ENCODE data around the gene DUSP8.
A peak's percentile ranks its signal among the peaks of the same experiment; 100 is the strongest.
"Not testable (repeated sequence)": the region's sequence is repeated elsewhere in the genome, so short reads cannot be mapped to it uniquely, and the experiment has no call there.

Gene DUSP8

GRCh38 chr11:1512531-1513258, 59.4 kb downstream of the DUSP8 start:
- peaks cover 64% of the 10 kb centered on the region for H3K4me1 Mint-ChIP-seq
- H3K27ac Mint-ChIP-seq, H3K27me3 Mint-ChIP-seq, H3K4me3 Mint-ChIP-seq, H3K36me3 Mint-ChIP-seq, H3K9me3 Mint-ChIP-seq: not testable (repeated sequence)

DNA sequence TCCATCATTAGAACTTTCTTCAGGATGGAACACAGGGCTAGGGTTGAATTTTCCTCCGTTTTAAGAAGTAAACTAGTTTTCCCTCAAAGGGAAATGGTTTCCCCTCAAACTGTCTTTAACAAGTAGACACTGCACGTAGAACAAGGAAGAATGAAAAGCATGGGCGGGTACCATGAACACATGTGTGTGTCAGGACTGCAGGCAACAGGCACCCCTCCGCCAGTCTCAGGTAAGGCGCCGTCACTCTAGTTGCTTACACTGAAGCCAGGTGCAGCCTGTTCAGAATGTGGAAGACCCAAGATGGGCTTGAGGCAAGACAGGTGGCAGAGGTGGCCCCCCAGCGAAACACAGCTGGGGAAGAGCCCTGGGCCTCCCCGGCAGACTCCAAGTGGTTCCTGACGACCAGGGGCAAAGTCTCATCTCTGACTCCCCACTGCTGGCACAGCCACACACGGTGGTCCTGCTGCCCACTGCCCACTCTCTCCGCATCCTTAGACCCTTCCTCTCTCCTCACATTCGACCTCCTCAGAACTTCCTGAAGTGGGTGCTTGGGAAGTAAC, 60.1 kb downstream of the DUSP8 start:
- no peaks in the 10 kb centered on the region for H3K9me3 Mint-ChIP-seq
- H3K27me3 Mint-ChIP-seq: no peaks in the 10 kb centered on the region
- no peaks in the 10 kb centered on the region for H3K36me3 Mint-ChIP-seq
- no peak overlapping the region for H3K27ac Mint-ChIP-seq
- H3K4me3 Mint-ChIP-seq: no peak overlapping the region
- peaks cover 62% of the 10 kb centered on the region for H3K4me1 Mint-ChIP-seq

- no peak overlapping the region for H3K27ac Mint-ChIP-seq
- H3K27me3 Mint-ChIP-seq: no peaks in the 10 kb centered on the region
- H3K4me1 Mint-ChIP-seq: peaks cover 57% of the 10 kb centered on the region
- H3K9me3 Mint-ChIP-seq: no peaks in the 10 kb centered on the region
- H3K36me3 Mint-ChIP-seq: no peaks in the 10 kb centered on the region
- no peak overlapping the region for H3K4me3 Mint-ChIP-seq
These were observed 61.1 kb downstream of the DUSP8 start for GRCh38 chr11:1510928-1511327.

GRCh38 chr11:1510351-1510750, 61.7 kb downstream of the DUSP8 start:
- not testable (repeated sequence) for H3K27me3 Mint-ChIP-seq, H3K27ac Mint-ChIP-seq, H3K36me3 Mint-ChIP-seq, H3K9me3 Mint-ChIP-seq, H3K4me3 Mint-ChIP-seq
- H3K4me1 Mint-ChIP-seq: peaks cover 54% of the 10 kb centered on the region

GRCh38 chr11:1509626-1510255, 62.3 kb downstream of the DUSP8 start:
- H3K27ac Mint-ChIP-seq: peak overlapping the region; percentile 46
- H3K9me3 Mint-ChIP-seq: no peaks in the 10 kb centered on the region
- no peak overlapping the region for H3K4me3 Mint-ChIP-seq
- no peaks in the 10 kb centered on the region for H3K36me3 Mint-ChIP-seq
- H3K27me3 Mint-ChIP-seq: no peaks in the 10 kb centered on the region
- peaks cover 53% of the 10 kb centered on the region for H3K4me1 Mint-ChIP-seq

DNA sequence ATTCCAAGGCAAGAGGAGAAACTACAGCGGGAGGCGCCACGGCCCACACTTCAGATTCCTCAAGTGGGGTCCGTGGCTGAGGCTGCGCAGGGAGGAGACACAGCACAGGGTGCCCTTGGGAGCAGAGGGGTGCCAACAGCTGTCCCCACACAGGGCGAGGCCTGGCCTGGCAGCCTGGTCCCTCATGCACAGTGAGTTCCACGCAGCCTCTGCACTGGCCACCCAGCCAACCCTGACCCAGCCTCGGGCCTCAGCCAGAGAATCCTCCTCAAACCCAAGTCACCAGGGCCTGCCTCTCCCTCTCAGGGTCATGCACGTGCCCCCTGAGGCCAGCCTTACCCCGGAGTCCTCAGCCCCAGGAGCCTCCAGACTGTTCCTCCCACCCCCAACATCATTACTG, 63.1 kb downstream of the DUSP8 start:
- peaks cover 48% of the 10 kb centered on the region for H3K4me1 Mint-ChIP-seq
- H3K9me3 Mint-ChIP-seq: no peaks in the 10 kb centered on the region
- no peaks in the 10 kb centered on the region for H3K27me3 Mint-ChIP-seq
- H3K36me3 Mint-ChIP-seq: no peaks in the 10 kb centered on the region
- H3K4me3 Mint-ChIP-seq: no peak overlapping the region
- H3K27ac Mint-ChIP-seq: no peak overlapping the region

DNA sequence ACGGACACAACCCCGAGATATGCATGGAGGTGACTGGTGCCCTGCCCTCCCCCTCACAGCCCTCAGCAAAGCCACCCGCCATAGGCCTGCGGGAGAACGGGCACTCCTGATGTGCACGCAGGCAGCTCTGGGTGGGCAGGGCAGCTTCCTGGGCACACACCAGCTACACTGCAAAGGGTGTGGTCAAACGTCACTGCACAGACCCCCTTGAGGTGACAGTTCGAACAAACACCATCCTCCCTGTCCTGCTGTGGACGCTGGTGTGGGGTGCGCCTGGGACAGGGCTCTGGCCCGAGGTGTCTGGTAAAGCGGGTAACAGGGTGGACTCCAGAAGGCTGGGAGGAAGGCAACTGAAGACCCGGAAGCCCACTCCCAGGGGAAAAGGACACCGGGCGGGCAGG, 63.6 kb downstream of the DUSP8 start:
- no peaks in the 10 kb centered on the region for H3K36me3 Mint-ChIP-seq
- no peaks in the 10 kb centered on the region for H3K9me3 Mint-ChIP-seq
- no peaks in the 10 kb centered on the region for H3K27me3 Mint-ChIP-seq
- no peak overlapping the region for H3K27ac Mint-ChIP-seq
- H3K4me1 Mint-ChIP-seq: peaks cover 48% of the 10 kb centered on the region
- no peak overlapping the region for H3K4me3 Mint-ChIP-seq

DNA sequence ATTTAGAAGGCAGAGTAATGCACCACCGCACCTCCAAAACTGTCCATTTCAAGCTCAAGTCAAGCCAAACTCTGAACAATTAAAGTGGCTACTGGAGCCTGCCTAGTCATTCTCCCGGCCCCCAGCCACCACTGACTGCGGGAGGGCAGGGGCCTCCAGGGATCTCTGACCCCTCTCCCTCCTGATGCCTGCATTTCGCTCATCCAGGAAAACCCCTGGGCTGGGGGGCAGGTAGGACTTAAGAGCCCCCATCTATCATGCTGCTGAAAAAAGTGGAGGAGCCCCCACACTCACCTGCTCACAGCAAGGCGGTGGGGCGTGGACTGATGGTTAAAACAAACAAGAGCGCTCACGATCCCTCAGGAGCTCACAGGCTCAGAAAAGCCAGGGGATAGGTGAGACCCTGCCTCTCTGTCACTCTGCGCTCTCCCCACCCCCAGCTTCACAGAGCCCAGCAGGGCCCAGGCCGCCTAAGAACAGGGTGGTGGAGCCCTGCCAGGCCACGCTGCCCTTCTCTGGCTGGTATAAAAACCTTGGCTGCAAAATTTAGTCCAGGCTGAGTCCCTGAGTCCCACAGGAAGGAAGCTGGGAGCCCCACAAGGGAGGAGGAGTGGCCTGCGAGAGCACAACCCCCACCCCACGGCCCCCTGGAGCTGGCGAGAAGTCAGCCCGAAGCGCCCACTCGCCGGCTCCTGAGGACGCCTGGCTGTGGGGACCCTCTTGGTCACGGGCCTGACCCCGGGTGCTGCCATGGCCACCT, 64.5 kb downstream of the DUSP8 start:
- peaks cover 48% of the 10 kb centered on the region for H3K4me1 Mint-ChIP-seq
- no peaks in the 10 kb centered on the region for H3K36me3 Mint-ChIP-seq
- no peaks in the 10 kb centered on the region for H3K9me3 Mint-ChIP-seq
- H3K4me3 Mint-ChIP-seq: no peak overlapping the region
- no peak overlapping the region for H3K27ac Mint-ChIP-seq
- no peaks in the 10 kb centered on the region for H3K27me3 Mint-ChIP-seq

DNA sequence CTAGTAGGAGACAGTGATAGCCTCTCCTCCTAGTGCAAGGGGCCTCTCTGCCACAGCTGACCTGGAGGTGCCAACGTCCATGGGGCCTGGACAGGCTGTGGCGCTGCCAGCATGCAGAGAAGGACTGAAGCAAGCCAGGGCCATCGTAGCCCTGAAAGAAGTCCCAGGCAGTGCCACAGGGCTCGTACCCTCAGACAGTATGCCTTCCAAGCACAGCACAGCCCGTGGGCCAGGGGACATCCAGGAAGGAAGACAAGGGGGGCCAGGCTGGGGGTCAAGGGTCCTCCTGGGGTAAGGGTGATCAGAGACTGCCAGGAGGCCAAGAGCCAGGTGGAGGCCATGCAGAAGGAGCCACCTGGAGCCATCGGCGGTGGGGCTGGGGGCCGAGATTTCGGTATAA, 65.1 kb downstream of the DUSP8 start:
- H3K27ac Mint-ChIP-seq: peak overlapping the region; percentile 30
- H3K4me1 Mint-ChIP-seq: peaks cover 43% of the 10 kb centered on the region
- no peak overlapping the region for H3K4me3 Mint-ChIP-seq
- no peaks in the 10 kb centered on the region for H3K27me3 Mint-ChIP-seq
- H3K9me3 Mint-ChIP-seq: no peaks in the 10 kb centered on the region
- H3K36me3 Mint-ChIP-seq: no peaks in the 10 kb centered on the region

GRCh38 chr11:1505480-1505879, 66.6 kb downstream of the DUSP8 start:
- Mint-ChIP-seq H3K36me3 (no peaks in the 10 kb centered on the region), H3K9me3 (no peaks in the 10 kb centered on the region), H3K27ac (no peak overlapping the region), H3K27me3 (no peaks in the 10 kb centered on the region), H3K4me3 (no peak overlapping the region), H3K4me1 (peaks cover 42% of the 10 kb centered on the region)

DNA sequence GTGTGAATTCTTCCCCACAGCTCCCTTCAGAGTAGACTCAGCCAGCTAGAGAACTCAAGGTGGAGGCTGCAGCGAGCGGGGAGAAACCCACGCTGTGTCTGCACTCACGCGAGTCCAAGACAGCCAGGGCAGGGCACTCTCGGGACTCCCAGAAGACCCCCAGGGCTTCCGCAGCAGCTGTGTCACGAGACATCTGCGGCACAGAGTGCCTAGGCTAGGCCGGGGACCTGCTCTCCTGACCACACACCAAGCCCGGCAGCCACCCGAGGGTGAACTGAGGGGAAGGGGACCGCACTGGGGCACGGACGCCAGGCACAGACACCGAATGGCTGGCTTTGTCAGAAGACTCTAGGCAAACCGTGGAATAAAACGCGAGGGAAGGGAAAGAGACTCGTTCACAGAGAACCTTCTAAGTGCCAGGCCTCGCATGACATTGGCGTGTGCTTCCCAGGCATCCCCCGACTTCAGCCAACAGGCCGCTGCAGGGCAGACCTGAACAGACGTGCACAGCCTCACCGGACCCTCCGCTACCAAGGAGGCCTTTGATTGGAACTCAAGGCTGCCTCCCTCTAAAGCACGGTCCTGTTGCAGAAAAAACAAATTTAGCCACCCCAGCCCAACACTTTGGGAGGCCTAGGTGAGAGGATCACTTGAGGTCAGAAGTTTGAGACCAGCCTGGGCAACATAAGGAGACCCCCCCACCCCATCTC, 67.3 kb downstream of the DUSP8 start:
- H3K36me3 Mint-ChIP-seq: no peaks in the 10 kb centered on the region
- no peak overlapping the region for H3K4me3 Mint-ChIP-seq
- H3K27ac Mint-ChIP-seq: no peak overlapping the region
- H3K4me1 Mint-ChIP-seq: peaks cover 42% of the 10 kb centered on the region
- H3K27me3 Mint-ChIP-seq: no peaks in the 10 kb centered on the region
- no peaks in the 10 kb centered on the region for H3K9me3 Mint-ChIP-seq

DNA sequence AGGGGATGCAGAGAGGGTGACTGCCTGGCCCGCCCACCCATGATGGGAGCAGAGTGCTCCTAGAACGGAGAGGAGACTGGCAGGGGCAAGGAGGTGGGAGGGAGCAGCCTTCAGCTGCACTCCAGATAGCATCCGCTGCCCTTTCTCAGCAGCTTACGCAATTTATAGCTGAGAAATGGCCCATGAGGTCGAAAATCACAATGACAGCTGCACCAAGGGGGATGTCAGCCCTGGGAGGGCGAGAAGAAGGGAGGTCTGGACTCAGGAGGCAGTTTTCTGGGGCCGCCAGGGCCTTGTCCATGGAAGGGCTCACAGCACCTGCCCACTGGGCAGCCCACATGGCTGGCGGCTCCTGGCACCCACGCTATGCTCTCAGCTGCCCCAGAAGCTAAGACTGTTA, 67.9 kb downstream of the DUSP8 start:
- H3K4me1 Mint-ChIP-seq: peaks cover 36% of the 10 kb centered on the region
- H3K27ac Mint-ChIP-seq: no peak overlapping the region

More for the DNA sequence above, 67.9 kb downstream of the DUSP8 start:
- no peaks in the 10 kb centered on the region for H3K9me3 Mint-ChIP-seq
- no peaks in the 10 kb centered on the region for H3K36me3 Mint-ChIP-seq
- H3K27me3 Mint-ChIP-seq: no peaks in the 10 kb centered on the region
- H3K4me3 Mint-ChIP-seq: no peak overlapping the region
